Stomach smooth muscle (tissue), 2 donors: ENCODE data around the gene GPR157.
"Not testable (repeated sequence)": the region's sequence is repeated elsewhere in the genome, so short reads cannot be mapped to it uniquely, and the experiment has no call there.

ENCODE experiments used
- H3K27ac ChIP-seq: one replicate; pipeline ENCODE4 v1.7.0; 2013; ENCODE audit warnings: mild to moderate bottlenecking, low read length, inconsistent platforms
- H3K27me3 ChIP-seq, 2 donors: one replicate each; pipeline ENCODE4 v1.7.0; 2013; ENCODE audit warnings: low read length in 2 of 2; ENCODE audit not compliant: insufficient read depth in 2 of 2, control insufficient read depth in 1 of 2
- H3K36me3 ChIP-seq, 2 donors: one replicate each; pipeline ENCODE4 v1.7.0; 2013; ENCODE audit warnings: low read length in 2 of 2; ENCODE audit not compliant: control insufficient read depth in 2 of 2, insufficient read depth in 2 of 2
- H3K4me1 ChIP-seq: one replicate; pipeline ENCODE4 v1.7.0; 2013; ENCODE audit warnings: low read length; ENCODE audit not compliant: control insufficient read depth, insufficient read depth
- H3K4me3 ChIP-seq, 2 donors: one replicate each; pipeline ENCODE4 v1.7.0; 2013; ENCODE audit warnings: low read length in 2 of 2
- H3K9ac ChIP-seq, 2 donors: one replicate each; pipeline ENCODE4 v1.7.0; 2013; ENCODE audit warnings: low read length in 2 of 2, mild to moderate bottlenecking in 1 of 2
- H3K9me3 ChIP-seq, 2 donors: one replicate each; pipeline ENCODE4 v1.7.0; 2013; ENCODE audit warnings: low read length in 2 of 2; ENCODE audit not compliant: control insufficient read depth in 2 of 2
- donor health status: healthy.
- donor health status: Pancreatic carcinoma.

GPR157 gene

GRCh38 chr1:9161342-9161741 lies 32.4 kb upstream of the GPR157 start:
- H3K27me3 ChIP-seq = no peaks in the 10 kb centered on the region
- peaks cover 19% of the 10 kb centered on the region for H3K4me1 ChIP-seq
- H3K4me3 ChIP-seq = no peak overlapping the region
- H3K9ac ChIP-seq = no peak overlapping the region
- H3K9me3 ChIP-seq = no peaks in the 10 kb centered on the region
- H3K36me3 ChIP-seq = no peaks in the 10 kb centered on the region
- H3K27ac ChIP-seq = no peak overlapping the region

GRCh38 chr1:9160079-9160717 lies 31.3 kb upstream of the GPR157 start:
- no peak overlapping the region for H3K4me3 ChIP-seq

GRCh38 chr1:9155879-9156278 lies 27.0 kb upstream of the GPR157 start:
- Histone ChIP-seq H3K27me3 (no peaks in the 10 kb centered on the region), H3K9me3 (no peaks in the 10 kb centered on the region), H3K4me1 (no peaks in the 10 kb centered on the region), H3K36me3 (peaks cover 0 to under 1% of the 10 kb centered on the region in 2 donors), H3K27ac (no peak overlapping the region), H3K9ac (no peak overlapping the region), H3K4me3 (no peak overlapping the region)

More at GRCh38 chr1:9160079-9160717, 31.3 kb upstream of the GPR157 start:
- Histone ChIP-seq H3K36me3 (no peaks in the 10 kb centered on the region), H3K9ac (no peak overlapping the region), H3K27me3 (no peaks in the 10 kb centered on the region), H3K9me3 (no peaks in the 10 kb centered on the region), H3K27ac (no peak overlapping the region), H3K4me1 (peaks cover 19% of the 10 kb centered on the region)

GRCh38 chr1:9155405-9155804 lies 26.5 kb upstream of the GPR157 start:
- H3K36me3 ChIP-seq, H3K27ac ChIP-seq, H3K4me1 ChIP-seq, H3K27me3 ChIP-seq, H3K9me3 ChIP-seq, H3K4me3 ChIP-seq, H3K9ac ChIP-seq: not testable (repeated sequence)

GRCh38 chr1:9153152-9153551 lies 24.2 kb upstream of the GPR157 start:
- Histone ChIP-seq H3K9me3 (no peaks in the 10 kb centered on the region), H3K27me3 (no peaks in the 10 kb centered on the region), H3K4me1 (peaks cover 12% of the 10 kb centered on the region), H3K9ac (no peak overlapping the region), H3K27ac (no peak overlapping the region), H3K4me3 (no peak overlapping the region), H3K36me3 (peaks cover 0 to 4% of the 10 kb centered on the region in 2 donors)

- Histone ChIP-seq H3K36me3 (peaks cover 0 to 4% of the 10 kb centered on the region in 2 donors), H3K9me3 (no peaks in the 10 kb centered on the region), H3K27me3 (no peaks in the 10 kb centered on the region), H3K4me1 (peaks cover 12% of the 10 kb centered on the region), H3K27ac (no peak overlapping the region), H3K4me3 (no peak overlapping the region), H3K9ac (no peak overlapping the region)
Measured at GRCh38 chr1:9152535-9152934, 23.6 kb upstream of the GPR157 start.

GRCh38 chr1:9151328-9151860 lies 22.5 kb upstream of the GPR157 start:
- H3K4me3 ChIP-seq = no peak overlapping the region
- no peak overlapping the region for H3K9ac ChIP-seq
- no peaks in the 10 kb centered on the region for H3K9me3 ChIP-seq
- peaks cover 0 to 4% of the 10 kb centered on the region in 2 donors for H3K36me3 ChIP-seq
- no peaks in the 10 kb centered on the region for H3K27me3 ChIP-seq
- peaks cover 12% of the 10 kb centered on the region for H3K4me1 ChIP-seq
- H3K27ac ChIP-seq = peak overlapping the region; percentile 66

GRCh38 chr1:9150582-9151327 lies 21.9 kb upstream of the GPR157 start:
- Histone ChIP-seq H3K27ac (peak overlapping the region; percentile 66), H3K4me1 (peaks cover 12% of the 10 kb centered on the region)

GRCh38 chr1:9149837-9150581 lies 21.1 kb upstream of the GPR157 start:
- Histone ChIP-seq H3K9me3 (no peaks in the 10 kb centered on the region), H3K4me1 (peaks cover 12% of the 10 kb centered on the region), H3K4me3 (peak overlapping the region in 1 of 2 donors; percentile 44), H3K27me3 (no peaks in the 10 kb centered on the region), H3K36me3 (peaks cover 0 to 4% of the 10 kb centered on the region in 2 donors), H3K27ac (peak overlapping the region; percentile 66), H3K9ac (peak overlapping the region in 1 of 2 donors; percentile 22)

More at GRCh38 chr1:9150582-9151327, 21.9 kb upstream of the GPR157 start:
- Histone ChIP-seq H3K9ac (no peak overlapping the region), H3K27me3 (no peaks in the 10 kb centered on the region), H3K36me3 (peaks cover 0 to 4% of the 10 kb centered on the region in 2 donors), H3K9me3 (no peaks in the 10 kb centered on the region), H3K4me3 (no peak overlapping the region)

GRCh38 chr1:9149151-9149550 lies 20.2 kb upstream of the GPR157 start:
- H3K4me1 ChIP-seq = peaks cover 12% of the 10 kb centered on the region
- no peak overlapping the region for H3K4me3 ChIP-seq
- H3K27ac ChIP-seq = no peak overlapping the region
- H3K9me3 ChIP-seq = no peaks in the 10 kb centered on the region
- peaks cover 0 to 4% of the 10 kb centered on the region in 2 donors for H3K36me3 ChIP-seq
- no peak overlapping the region for H3K9ac ChIP-seq
- H3K27me3 ChIP-seq = no peaks in the 10 kb centered on the region
